ENCODE results near the gene KRT33A. TPM values are rescaled to one million over a fixed set of nuclear protein-coding genes. Genes with fewer than 3 reads are reported as not detected.

KRT33A gene
- total RNA-seq, 1 experiment from 2014 or later: not detected

- no peak for DNase-seq (ENCODE audit: low read depth)
- in situ Hi-C loops (cut with HindIII; ENCODE audit: low pct_unique_long_range_greater_than_20kb, low sequenced_read_pairs): no loop called here
Measured at GRCh38 chr17:41334385-41335305, 16.0 kb downstream of the KRT33A start.

GRCh38 chr17:41333836-41334235 lies 16.8 kb downstream of the KRT33A start:
- no peak for DNase-seq (ENCODE audit: low read depth)
- in situ Hi-C loops (cut with HindIII; ENCODE audit: low pct_unique_long_range_greater_than_20kb, low sequenced_read_pairs): no loop called here

DNA sequence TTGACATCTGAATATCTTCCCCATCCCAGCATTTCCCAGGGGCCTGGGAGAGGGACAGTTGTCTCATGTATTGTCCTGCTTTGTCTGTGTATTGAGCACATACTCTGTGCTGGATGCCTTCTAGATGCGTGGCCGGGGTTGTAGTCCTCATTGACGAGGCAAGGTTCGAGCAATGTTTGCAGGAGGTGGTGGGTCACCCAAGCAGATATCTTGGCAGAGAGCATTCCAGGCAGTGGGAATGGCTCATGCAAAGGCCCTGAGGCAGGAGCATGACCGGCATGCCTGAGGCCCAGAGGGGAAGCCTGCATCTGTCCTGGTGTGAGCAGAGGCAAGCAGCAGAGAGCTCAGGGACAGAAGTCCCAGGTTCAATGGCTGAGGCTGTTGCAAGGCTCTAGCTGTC lies 17.5 kb downstream of the KRT33A start:
- in situ Hi-C loops (cut with HindIII; ENCODE audit: low pct_unique_long_range_greater_than_20kb, low sequenced_read_pairs): no loop called here
- no peak for DNase-seq (ENCODE audit: low read depth)

- DNase-seq (ENCODE audit: low read depth): no peak
- in situ Hi-C loops (cut with HindIII; ENCODE audit: low pct_unique_long_range_greater_than_20kb, low sequenced_read_pairs): no loop called here
Measured at GRCh38 chr17:41332239-41332638, 18.4 kb downstream of the KRT33A start.

DNA sequence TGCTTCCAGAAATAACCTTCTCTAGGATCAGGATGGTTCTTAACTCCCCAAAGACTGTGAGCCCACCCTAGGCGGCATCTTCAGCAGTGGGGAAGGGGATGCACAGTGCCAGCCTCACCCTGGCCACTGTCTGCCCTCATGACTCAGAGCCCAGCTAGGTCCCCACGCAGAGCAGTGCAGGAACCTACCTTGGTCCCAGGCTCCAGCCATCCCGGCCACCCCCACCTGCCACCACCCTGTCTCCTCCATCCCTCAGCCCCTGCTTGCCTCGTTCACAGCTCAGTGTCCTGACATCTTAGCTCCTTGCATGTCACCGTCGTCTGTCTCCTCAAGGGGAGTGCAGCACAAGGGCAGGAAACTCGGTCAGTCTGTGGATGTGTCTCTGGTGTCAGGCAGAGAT lies 19.0 kb downstream of the KRT33A start:
- in situ Hi-C loops (cut with HindIII; ENCODE audit: low pct_unique_long_range_greater_than_20kb, low sequenced_read_pairs): no loop called here
- no peak for DNase-seq (ENCODE audit: low read depth)

DNA sequence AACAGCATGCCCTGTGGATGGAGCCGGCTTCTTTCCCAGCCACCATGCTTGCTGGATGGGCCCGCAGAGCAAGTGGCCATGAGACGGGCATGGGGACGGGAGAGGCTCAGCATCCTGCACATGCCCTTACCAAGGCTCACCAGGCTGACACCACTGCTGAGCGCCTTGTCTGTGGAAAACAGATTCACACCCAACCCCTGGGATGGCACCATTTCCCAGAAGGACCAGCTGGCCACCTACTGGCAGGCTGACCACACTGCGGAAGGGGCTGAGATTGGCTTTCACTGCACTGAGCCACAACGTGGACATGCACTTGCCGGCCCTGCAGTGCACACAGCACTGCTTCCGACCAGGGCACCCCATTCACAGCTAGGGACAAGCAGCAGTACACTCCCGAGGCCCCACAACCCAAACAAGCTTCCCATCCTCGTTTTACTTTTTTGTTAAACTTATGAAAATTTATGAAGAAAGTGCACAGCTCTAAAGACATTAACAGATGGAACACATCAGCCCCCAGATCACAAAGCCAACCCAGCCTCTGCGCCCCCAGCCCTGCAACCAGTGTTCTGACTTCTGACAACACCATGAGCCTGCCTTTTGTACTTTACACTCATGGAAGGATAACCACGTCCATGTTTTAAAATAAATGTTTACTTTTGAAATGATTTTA lies 21.2 kb downstream of the KRT33A start:
- DNase-seq (ENCODE audit: low read depth): peak; percentile 54
- in situ Hi-C loops (cut with HindIII; ENCODE audit: low pct_unique_long_range_greater_than_20kb, low sequenced_read_pairs): no loop called here

GRCh38 chr17:41328207-41328606 lies 22.4 kb downstream of the KRT33A start:
- in situ Hi-C loops (cut with HindIII; ENCODE audit: low pct_unique_long_range_greater_than_20kb, low sequenced_read_pairs): no loop called here
- no peak for DNase-seq (ENCODE audit: low read depth)

GRCh38 chr17:41327411-41328120 lies 23.1 kb downstream of the KRT33A start:
- in situ Hi-C loops (cut with HindIII; ENCODE audit: low pct_unique_long_range_greater_than_20kb, low sequenced_read_pairs): no loop called here
- no peak for DNase-seq (ENCODE audit: low read depth)

- in situ Hi-C loops (cut with HindIII; ENCODE audit: low pct_unique_long_range_greater_than_20kb, low sequenced_read_pairs): no loop called here
- DNase-seq (ENCODE audit: low read depth): no peak
Measured at GRCh38 chr17:41326173-41327145, 24.2 kb downstream of the KRT33A start.

DNA sequence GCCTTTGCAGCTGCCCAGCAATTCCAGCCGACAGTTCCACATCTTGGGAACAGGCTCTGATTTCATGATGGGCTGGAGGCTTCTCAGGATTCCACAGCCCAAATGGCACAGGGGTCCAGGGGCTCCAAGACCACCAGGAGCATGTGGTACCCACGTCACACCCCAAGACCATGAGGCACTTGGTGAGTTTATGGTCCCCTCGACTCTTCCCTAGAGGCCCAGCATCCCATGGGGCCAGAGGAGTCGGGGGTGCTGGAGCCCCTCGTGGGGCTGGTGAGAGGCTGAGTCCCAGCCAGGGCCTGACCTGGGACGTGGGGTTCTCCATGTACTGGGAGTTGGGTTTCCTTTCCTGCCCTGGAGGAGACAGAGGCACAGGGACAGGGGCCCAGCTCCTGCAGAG lies 25.0 kb downstream of the KRT33A start:
- no peak for DNase-seq (ENCODE audit: low read depth)
- in situ Hi-C loops (cut with HindIII; ENCODE audit: low pct_unique_long_range_greater_than_20kb, low sequenced_read_pairs): no loop called here

- no peak for DNase-seq (ENCODE audit: low read depth)
- in situ Hi-C loops (cut with HindIII; ENCODE audit: low pct_unique_long_range_greater_than_20kb, low sequenced_read_pairs): no loop called here
Measured at GRCh38 chr17:41325126-41325525, 25.5 kb downstream of the KRT33A start.

GRCh38 chr17:41324180-41325075 lies 26.2 kb downstream of the KRT33A start:
- peak; percentile 31 for DNase-seq (ENCODE audit: low read depth)
- in situ Hi-C loops (cut with HindIII; ENCODE audit: low pct_unique_long_range_greater_than_20kb, low sequenced_read_pairs): no loop called here

DNA sequence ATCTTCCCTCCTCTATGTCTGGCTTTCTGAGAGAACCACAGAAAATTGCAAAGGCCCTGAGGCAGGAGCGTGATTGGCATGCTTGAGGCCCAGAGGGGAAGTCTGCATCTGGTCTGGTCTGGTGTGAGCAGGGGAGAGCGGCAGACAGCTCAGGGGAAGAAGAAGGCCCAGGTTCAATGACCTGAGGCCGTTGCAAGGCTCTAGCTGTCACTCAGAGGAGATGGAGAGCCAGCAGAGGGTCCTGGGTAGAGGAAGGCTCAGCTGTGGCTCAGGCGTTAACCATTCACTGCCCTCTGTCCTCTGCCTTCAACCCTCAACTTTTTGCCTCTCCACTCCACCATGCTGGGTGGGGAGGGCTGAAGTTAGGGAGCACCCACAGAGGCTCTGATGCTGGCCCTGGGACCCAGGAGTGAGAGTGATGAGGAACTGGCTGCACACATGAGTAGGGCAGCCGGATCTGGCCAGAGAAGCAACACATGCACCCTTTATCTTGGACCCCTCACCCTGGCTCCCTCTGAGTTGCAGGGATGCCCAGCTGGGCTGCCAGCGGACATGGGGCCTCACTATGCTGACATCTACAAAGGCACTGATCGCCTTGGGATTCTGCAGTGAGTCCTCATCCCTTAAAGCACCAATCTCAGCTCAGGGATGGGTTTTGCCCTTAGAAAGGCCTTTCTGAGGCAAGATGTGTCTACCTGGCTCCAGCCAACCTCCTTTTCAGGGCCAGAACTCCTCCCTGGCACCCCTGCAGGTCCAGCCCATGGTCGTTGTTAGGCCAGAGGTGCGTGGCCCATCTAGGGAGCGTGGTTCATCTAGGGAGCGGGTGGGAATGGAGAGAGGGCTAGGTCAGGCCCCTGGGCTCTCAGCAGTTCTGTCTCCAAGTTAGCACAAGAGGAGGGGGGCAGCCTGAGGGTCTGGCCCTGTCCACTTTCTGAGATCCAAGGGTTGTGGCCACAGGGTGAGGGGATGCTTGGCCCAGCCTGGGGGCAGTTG lies 27.4 kb downstream of the KRT33A start:
- in situ Hi-C loops (cut with HindIII; ENCODE audit: low pct_unique_long_range_greater_than_20kb, low sequenced_read_pairs): no loop called here
- no peak for DNase-seq (ENCODE audit: low read depth)

DNA sequence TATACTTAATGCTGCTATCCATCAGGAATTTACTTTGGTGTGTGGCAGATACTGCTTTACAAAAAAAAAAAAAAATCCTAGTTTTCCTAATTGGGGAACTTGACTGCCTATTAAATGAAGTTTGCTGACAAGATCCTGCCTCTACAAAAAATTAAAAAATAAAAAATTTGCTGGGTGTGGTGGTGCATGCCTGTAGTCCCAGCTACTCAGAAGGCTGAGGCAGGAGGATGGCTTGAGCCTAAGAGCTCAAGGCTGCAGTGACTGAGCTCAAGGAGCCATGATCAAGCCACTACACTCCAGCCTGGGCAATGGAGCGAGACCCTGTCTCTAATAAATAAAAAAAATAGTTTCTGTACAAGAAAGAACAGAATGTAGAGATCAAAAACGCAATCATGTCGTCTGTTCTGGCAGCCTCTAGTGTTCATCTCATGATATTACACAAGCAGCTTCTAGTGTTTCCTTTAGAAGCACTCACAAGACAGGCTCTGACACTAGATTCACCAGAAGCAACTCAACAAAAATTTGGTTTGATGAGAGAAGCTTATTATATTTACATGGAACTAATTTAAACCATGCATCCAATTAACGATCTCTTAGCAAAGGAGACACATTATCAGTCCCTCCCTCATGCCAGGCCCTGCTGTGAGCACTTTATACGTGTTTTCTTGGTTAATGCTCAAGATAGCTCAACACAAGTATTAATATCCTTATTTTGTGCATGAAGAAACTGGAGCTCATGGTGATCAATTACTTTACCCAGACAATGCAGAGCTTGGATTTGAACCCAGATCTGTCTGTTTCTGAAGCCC lies 28.3 kb downstream of the KRT33A start:
- in situ Hi-C loops (cut with HindIII; ENCODE audit: low pct_unique_long_range_greater_than_20kb, low sequenced_read_pairs): no loop called here
- DNase-seq (ENCODE audit: low read depth): peak; percentile 70

DNA sequence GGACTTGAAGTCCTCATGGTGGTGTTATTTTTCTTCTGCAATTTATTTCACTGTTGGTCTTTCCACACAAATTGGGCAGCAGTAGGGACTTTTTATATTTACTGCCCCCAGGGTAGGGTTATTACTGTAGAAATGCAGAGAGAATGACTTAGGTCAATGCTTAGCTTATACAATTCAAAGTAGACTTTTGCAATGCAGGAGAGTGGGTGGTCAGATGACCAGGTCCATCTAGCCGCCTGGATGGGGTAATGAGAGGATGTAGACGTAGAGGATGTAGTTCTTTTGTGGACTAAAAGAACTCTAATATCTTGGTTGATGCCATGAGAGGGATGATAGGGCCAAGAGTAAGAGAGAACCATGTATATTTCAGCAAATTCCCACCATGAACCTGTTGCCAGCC lies 32.4 kb downstream of the KRT33A start:
- in situ Hi-C loops (cut with HindIII; ENCODE audit: low pct_unique_long_range_greater_than_20kb, low sequenced_read_pairs): no loop called here
- DNase-seq (ENCODE audit: low read depth): no peak

All from Caki2 (cell line).